Activated T-cell treated with anti-CD3 and anti-CD28 coated beads, Interleukin-2, amount 50 U/mL, for 4 hours (primary cell): ENCODE measurements around the gene EGFR. TPM values are rescaled to one million over a fixed set of nuclear protein-coding genes. Genes with fewer than 3 reads are reported as not detected.

Source experiments
- ATAC-seq, 2 donors: fragments of 200-7000 bp; cut with Tn5 transposase; one replicate each; pipeline ENCODE4 v1.10.0; 2021
- DNase-seq: peaks from one replicate; pipeline ENCODE4 v3.0.0-alpha.2; 2020
- H3K27me3 Mint-ChIP-seq: one replicate; pipeline ENCODE4 v1.8.0; 2021; ENCODE audit warnings: low read depth, mixed read lengths
- H3K36me3 Mint-ChIP-seq: one replicate; pipeline ENCODE4 v1.8.0; 2022; ENCODE audit warnings: mixed read lengths; ENCODE audit not compliant: insufficient read depth
- H3K4me1 Mint-ChIP-seq: one replicate; pipeline ENCODE4 v1.8.0; 2021; ENCODE audit warnings: low read depth, mixed read lengths
- H3K4me3 Mint-ChIP-seq: one replicate; pipeline ENCODE4 v1.8.0; 2021; ENCODE audit warnings: mild to moderate bottlenecking, moderate library complexity, mixed read lengths
- H3K9me3 Mint-ChIP-seq: one replicate; pipeline ENCODE4 v1.8.0; 2021; ENCODE audit warnings: mixed read lengths
- total RNA-seq, 3 donors: library from RNA; stranded (reverse); gene quantifications; one replicate each; pipeline ENCODE4 v1.2.1, GENCODE V29; 2021

EGFR gene
- total RNA-seq, 3 donors from 2014 or later: 0.11 to 0.30 (median 0.26) TPM

DNA sequence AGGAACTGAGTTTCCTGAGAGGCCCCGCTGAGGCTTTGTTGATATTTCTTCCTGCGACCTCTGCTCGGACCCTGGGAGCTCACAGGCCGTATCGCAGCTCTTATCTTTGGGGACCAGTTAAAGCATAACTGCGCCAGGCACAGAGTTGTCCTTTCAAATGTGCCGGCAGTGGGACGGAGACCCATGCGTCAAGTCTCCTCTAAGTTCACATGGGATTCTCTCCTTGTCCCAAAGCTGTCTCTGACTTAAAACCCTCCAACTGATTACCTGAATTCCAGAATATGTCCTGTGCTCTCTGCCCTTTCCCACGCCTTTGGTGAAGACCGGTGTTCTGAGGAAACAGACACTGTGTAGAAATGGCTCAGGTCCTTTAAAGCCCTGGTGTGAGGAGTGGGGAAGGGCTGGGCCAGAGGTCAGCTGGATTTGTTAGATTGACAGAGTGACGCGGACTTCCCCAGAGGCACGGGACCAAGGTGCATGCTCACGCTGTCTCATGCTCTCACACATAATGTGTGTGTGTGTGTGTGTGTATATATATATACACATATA is 169.8 kb downstream of the EGFR start:
- Mint-ChIP-seq H3K9me3 (no peaks in the 10 kb centered on the region), H3K4me3 (no peak overlapping the region), H3K4me1 (no peaks in the 10 kb centered on the region), H3K27me3 (peaks cover 12% of the 10 kb centered on the region), H3K36me3 (no peaks in the 10 kb centered on the region)
- no peak for ATAC-seq
- no peak for DNase-seq

DNA sequence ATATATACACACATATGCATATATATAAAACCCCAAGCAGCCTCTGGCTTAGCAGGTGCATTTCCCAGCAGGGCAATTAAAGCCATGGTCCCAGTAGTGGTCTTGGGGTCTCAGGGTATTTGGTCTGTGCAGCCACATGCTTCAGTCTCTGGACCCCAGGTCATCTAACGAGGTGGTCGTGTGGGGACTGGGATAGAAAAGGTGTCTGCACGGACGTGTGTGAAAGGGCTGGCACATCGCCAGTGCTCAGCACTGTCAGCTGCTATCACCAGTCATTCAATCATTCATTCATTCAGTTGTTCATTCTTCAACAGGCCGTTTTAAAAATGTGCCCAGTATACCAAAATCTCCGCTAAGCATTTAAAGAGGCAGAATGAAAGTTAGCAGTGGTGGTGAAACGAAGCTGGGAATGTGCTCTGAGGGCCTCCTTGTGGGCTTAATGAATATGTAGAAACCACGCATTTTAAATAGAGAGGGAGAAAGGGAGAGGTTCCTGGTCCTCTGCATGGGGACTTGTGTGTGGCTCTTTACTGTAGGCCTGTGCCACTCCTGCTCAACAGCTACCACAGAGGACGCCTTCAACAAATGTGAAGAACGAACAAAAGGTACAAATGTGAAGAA is 170.4 kb downstream of the EGFR start:
- H3K4me1 Mint-ChIP-seq: no peaks in the 10 kb centered on the region
- no peaks in the 10 kb centered on the region for H3K36me3 Mint-ChIP-seq

DNA sequence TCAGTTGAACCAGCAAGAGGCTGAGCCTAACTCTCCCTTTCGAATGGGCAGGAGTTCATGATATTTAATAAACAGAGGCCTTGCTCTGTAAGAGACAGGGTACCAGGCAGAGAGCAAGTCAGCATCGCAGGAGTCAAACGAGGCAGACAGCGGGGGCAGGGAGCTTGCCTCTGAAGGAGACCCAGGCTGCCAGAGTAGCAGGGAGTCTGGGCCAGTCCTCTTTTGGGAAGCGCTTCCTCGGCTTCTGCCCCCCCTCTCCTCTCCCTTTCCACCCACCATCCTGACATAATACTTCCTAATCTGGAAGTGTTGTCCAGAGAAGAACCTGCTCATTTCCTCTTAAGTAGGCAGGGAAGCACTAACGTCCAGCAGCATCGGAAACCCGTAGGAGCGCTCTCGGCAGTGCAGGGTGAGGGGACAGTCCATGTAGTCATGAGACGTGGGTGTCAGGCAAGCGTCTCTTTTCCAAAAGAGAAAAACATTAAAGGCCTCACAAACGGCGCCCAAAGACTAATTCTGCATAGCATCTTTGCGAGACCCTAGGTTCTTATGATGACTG is 171.1 kb downstream of the EGFR start:
- no peaks in the 10 kb centered on the region for H3K4me1 Mint-ChIP-seq
- peaks cover 12% of the 10 kb centered on the region for H3K27me3 Mint-ChIP-seq
- DNase-seq: no peak
- H3K36me3 Mint-ChIP-seq: no peaks in the 10 kb centered on the region
- no peak for ATAC-seq
- H3K9me3 Mint-ChIP-seq: no peaks in the 10 kb centered on the region
- no peak overlapping the region for H3K4me3 Mint-ChIP-seq

More for the DNA sequence above, 170.4 kb downstream of the EGFR start:
- Mint-ChIP-seq H3K4me3 (no peak overlapping the region), H3K27me3 (peaks cover 12% of the 10 kb centered on the region), H3K9me3 (no peaks in the 10 kb centered on the region)
- DNase-seq (no peak), ATAC-seq (no peak)

DNA sequence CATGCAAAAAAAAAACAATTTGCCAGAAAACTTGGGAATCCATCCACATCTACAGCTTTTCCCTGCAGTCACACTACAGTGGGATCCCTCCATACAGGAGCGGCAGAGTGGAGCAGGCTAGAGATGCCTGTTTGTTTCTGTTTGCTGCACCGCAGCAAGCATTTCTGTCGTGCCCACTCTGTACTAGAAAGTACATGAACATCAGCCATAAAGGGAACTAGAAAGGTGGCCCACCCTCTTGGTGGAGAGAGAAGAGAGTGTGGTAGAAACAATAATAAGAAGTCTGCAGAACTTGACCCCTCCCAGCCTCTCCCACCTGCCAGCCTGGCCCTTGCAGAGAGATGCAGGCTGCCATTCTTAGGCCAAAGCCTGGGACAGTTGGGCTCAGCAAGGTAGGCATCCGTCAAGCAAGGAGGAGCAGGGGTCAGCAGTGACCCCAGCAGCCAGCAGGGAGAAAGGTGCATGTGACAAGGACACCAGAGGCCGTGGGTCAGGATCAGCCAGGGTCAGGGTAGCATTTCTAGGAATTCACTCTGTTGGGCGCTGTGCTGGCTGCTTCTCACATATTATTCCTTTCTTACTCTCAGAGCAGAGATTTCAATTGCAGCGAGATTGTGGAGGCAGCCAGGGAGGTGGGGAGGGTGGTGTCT is 171.8 kb downstream of the EGFR start:
- no peak for ATAC-seq
- Mint-ChIP-seq H3K36me3 (no peaks in the 10 kb centered on the region), H3K27me3 (peaks cover 12% of the 10 kb centered on the region), H3K4me3 (no peak overlapping the region), H3K9me3 (no peaks in the 10 kb centered on the region), H3K4me1 (no peaks in the 10 kb centered on the region)
- no peak for DNase-seq

DNA sequence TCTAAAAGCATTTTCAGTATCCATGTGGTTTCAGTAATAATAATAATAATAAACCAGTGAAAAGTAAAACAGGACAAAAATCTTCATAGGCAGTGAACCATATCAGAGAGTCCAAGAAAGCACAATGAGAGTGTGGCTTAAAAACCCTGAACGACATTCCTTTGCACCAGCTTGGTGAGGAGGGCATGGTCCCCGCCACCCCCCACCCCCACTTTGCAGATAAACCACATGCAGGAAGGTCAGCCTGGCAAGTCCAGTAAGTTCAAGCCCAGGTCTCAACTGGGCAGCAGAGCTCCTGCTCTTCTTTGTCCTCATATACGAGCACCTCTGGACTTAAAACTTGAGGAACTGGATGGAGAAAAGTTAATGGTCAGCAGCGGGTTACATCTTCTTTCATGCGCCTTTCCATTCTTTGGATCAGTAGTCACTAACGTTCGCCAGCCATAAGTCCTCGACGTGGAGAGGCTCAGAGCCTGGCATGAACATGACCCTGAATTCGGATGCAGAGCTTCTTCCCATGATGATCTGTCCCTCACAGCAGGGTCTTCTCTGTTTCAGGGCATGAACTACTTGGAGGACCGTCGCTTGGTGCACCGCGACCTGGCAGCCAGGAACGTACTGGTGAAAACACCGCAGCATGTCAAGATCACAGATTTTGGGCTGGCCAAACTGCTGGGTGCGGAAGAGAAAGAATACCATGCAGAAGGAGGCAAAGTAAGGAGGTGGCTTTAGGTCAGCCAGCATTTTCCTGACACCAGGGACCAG is 172.5 kb downstream of the EGFR start:
- Mint-ChIP-seq H3K36me3 (no peaks in the 10 kb centered on the region), H3K4me1 (no peaks in the 10 kb centered on the region), H3K27me3 (peaks cover 11% of the 10 kb centered on the region), H3K9me3 (no peaks in the 10 kb centered on the region), H3K4me3 (no peak overlapping the region)
- no peak for DNase-seq
- ATAC-seq: no peak

DNA sequence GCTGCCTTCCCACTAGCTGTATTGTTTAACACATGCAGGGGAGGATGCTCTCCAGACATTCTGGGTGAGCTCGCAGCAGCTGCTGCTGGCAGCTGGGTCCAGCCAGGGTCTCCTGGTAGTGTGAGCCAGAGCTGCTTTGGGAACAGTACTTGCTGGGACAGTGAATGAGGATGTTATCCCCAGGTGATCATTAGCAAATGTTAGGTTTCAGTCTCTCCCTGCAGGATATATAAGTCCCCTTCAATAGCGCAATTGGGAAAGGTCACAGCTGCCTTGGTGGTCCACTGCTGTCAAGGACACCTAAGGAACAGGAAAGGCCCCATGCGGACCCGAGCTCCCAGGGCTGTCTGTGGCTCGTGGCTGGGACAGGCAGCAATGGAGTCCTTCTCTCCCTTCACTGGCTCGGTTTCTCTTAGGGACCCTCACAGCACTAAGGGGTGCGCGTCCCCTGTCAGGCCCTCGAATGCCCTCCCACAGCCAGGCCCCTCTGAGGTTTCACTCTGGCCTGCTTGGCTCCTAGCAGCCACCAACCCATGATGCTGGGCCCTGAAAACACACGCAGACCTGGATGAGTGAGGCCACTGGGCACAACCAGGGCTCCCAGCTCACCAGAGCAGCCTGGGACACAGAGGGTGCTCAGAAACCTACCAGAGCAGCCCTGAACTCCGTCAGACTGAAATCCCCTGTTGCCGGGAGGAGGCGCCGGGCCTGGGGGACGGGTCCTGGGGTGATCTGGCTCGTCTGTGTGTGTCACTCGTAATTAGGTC is 173.3 kb downstream of the EGFR start:
- H3K9me3 Mint-ChIP-seq: no peaks in the 10 kb centered on the region
- H3K27me3 Mint-ChIP-seq: peaks cover 9% of the 10 kb centered on the region
- no peaks in the 10 kb centered on the region for H3K4me1 Mint-ChIP-seq
- no peaks in the 10 kb centered on the region for H3K36me3 Mint-ChIP-seq
- ATAC-seq: no peak
- H3K4me3 Mint-ChIP-seq: no peak overlapping the region
- no peak for DNase-seq

DNA sequence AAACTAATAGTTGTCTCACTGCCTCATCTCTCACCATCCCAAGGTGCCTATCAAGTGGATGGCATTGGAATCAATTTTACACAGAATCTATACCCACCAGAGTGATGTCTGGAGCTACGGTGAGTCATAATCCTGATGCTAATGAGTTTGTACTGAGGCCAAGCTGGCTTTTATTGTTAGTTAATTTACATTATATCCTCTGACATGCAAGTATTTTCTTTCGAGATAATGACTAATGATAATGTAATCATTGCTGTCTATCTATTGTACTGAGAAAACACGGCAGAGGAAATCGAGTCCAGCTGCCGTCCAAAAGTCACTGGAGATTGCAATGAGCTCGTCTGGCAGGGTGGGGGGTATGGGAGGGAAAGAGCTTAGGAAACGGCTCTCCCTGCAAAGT is 173.9 kb downstream of the EGFR start:
- no peaks in the 10 kb centered on the region for H3K9me3 Mint-ChIP-seq
- H3K4me1 Mint-ChIP-seq: no peaks in the 10 kb centered on the region
- ATAC-seq (no peak), DNase-seq (no peak)
- peaks cover 9% of the 10 kb centered on the region for H3K27me3 Mint-ChIP-seq
- H3K4me3 Mint-ChIP-seq: no peak overlapping the region
- H3K36me3 Mint-ChIP-seq: no peaks in the 10 kb centered on the region

DNA sequence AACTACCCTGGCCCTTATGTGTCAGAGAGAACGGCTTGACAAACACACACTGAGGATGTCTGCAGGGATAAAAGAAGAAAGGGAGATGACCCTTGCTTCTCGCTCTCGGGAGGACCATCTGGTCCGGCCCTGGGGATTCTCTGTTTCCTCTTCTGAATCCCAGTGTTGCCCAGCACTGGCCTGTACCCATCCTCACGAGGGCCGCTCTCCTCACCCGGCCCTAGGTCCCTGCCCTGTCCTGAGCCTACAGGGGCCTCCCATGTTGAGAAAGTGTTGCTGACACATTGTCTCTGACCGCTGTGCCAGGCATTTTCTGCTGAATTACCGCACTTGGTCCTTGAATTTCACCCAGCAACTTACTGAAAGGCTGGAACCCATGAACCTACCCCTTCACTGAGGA is 174.4 kb downstream of the EGFR start:
- Mint-ChIP-seq H3K4me3 (no peak overlapping the region), H3K36me3 (no peaks in the 10 kb centered on the region), H3K4me1 (no peaks in the 10 kb centered on the region), H3K9me3 (no peaks in the 10 kb centered on the region), H3K27me3 (peaks cover 9% of the 10 kb centered on the region)
- DNase-seq (no peak), ATAC-seq (no peak)

DNA sequence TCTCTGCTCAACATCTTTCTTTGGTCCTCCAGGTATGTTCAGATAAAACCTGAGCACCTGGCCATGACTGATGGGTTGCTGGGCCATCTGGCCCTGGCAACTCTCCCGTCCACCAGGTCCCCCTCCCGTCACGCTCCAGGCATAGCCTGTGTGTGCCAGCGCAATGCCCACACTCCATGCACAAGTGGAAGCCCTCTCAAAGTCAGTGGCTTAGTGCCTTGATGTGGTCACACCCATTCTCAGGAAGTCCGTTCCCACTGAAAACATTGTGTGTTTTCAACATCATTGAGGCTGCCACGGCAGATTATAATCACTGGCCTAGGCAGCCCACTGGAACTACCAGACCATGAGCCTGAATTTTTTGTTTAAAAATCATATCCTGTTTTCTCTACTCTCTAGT is 175.7 kb downstream of the EGFR start:
- Mint-ChIP-seq H3K9me3 (no peaks in the 10 kb centered on the region), H3K4me3 (no peak overlapping the region), H3K27me3 (peaks cover 5% of the 10 kb centered on the region), H3K36me3 (no peaks in the 10 kb centered on the region), H3K4me1 (no peaks in the 10 kb centered on the region)
- ATAC-seq: no peak
- DNase-seq: no peak

DNA sequence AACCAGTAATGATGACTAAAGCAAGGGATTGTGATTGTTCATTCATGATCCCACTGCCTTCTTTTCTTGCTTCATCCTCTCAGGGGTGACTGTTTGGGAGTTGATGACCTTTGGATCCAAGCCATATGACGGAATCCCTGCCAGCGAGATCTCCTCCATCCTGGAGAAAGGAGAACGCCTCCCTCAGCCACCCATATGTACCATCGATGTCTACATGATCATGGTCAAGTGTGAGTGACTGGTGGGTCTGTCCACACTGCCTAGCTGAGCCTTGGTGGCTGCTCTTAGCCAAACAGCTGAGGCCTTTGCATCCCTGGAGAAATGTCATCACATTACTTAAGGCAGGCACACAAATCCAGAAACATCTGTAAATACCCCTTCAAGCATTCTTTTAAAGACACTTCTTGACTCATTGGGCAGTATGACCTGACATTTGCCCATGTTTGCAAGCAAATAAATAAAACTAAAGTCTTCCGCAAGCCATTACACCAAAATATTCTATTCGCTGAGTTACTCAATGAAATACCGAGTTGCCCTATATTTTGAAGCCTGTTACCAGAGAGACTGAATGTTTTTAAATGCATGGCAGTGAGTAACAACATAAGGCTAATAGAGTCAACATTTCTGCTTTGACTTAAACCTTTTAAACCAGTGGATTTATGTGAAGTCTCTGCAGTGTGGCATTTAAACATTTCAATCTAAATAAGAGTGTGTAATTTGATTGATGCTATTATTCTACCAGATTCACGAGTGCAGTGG is 180.0 kb downstream of the EGFR start:
- no peak overlapping the region for H3K4me3 Mint-ChIP-seq
- H3K36me3 Mint-ChIP-seq: no peaks in the 10 kb centered on the region
- H3K27me3 Mint-ChIP-seq: peaks cover 2% of the 10 kb centered on the region
- no peaks in the 10 kb centered on the region for H3K4me1 Mint-ChIP-seq
- ATAC-seq (no peak), DNase-seq (no peak)
- no peaks in the 10 kb centered on the region for H3K9me3 Mint-ChIP-seq

DNA sequence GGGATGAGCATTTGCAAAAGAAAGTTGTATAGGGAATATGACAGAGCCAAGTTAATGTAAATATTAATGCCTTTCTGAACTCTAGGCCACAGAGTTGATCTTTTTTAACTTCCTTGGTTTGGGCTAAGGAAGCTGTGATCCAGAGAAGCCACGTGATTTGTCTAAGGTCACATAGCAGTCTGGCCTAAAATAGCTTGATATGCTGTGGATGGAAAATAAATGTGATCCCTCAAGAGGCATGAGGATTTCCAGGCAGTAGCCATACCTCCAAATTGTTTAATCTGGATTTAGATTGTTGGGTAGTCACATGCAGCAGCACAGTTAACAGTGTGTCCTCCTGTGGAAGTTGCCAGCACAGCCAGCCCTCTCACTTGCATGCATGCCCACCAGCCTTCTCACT is 180.6 kb downstream of the EGFR start:
- no peaks in the 10 kb centered on the region for H3K4me1 Mint-ChIP-seq
- no peaks in the 10 kb centered on the region for H3K36me3 Mint-ChIP-seq
- no peak overlapping the region for H3K4me3 Mint-ChIP-seq
- peaks cover 2% of the 10 kb centered on the region for H3K27me3 Mint-ChIP-seq
- ATAC-seq (no peak), DNase-seq (no peak)
- H3K9me3 Mint-ChIP-seq: no peaks in the 10 kb centered on the region

DNA sequence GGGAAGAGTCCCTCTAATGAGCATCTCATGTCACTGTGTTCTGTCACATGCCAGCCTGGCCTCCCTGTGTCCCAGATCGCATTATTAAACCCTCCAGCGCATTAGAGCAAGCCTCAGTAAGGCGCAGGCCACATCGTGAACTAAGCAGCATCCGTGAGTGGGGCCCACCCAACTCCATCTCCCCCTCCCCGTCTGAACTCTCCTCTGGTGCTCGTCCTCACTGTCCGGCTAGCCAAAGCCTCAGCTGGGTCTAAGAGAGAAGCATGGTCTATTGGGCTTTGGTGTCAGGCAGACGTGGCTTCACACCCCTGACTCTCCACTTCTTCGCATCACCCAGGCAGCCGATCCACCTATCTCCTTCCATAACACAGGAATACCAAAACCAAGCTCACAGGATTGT is 181.6 kb downstream of the EGFR start:
- no peak overlapping the region for H3K4me3 Mint-ChIP-seq
- no peak for ATAC-seq

DNA sequence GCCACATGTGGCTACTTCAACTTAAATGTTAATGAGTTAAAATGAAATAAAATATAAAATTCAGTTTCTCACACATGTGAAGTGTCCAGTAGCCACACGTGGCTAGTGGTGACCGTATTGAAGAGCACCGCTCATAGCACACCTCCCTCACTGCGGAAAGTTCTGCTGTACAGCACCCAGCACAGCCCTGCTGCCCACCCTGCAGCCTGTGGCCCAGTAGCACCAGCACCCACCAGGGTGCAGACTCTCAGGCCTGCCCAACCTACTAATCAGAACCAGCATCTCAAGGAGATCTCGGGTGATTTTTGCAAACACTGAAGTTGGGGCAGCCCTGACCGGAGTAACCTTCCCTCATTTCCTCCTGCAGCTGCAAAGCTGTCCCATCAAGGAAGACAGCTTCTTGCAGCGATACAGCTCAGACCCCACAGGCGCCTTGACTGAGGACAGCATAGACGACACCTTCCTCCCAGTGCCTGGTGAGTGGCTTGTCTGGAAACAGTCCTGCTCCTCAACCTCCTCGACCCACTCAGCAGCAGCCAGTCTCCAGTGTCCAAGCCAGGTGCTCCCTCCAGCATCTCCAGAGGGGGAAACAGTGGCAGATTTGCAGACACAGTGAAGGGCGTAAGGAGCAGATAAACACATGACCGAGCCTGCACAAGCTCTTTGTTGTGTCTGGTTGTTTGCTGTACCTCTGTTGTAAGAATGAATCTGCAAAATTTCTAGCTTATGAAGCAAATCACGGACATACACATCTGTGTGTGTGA is 183.5 kb downstream of the EGFR start:
- Mint-ChIP-seq H3K4me1 (no peaks in the 10 kb centered on the region), H3K4me3 (no peak overlapping the region), H3K9me3 (no peaks in the 10 kb centered on the region), H3K36me3 (no peaks in the 10 kb centered on the region), H3K27me3 (no peaks in the 10 kb centered on the region)
- ATAC-seq: no peak
- DNase-seq: no peak

More for the DNA sequence above, 181.6 kb downstream of the EGFR start:
- no peaks in the 10 kb centered on the region for H3K9me3 Mint-ChIP-seq
- no peak for DNase-seq
- peaks cover 2% of the 10 kb centered on the region for H3K27me3 Mint-ChIP-seq
- H3K36me3 Mint-ChIP-seq: no peaks in the 10 kb centered on the region
- no peaks in the 10 kb centered on the region for H3K4me1 Mint-ChIP-seq
